DMS53 (cell line): ENCODE results near the gene RBMS1.

Experiments
- DNase-seq: peaks from one replicate; lab custom pipeline; 2025; lab: John Stamatoyannopoulos, UW

RBMS1 gene

DNA sequence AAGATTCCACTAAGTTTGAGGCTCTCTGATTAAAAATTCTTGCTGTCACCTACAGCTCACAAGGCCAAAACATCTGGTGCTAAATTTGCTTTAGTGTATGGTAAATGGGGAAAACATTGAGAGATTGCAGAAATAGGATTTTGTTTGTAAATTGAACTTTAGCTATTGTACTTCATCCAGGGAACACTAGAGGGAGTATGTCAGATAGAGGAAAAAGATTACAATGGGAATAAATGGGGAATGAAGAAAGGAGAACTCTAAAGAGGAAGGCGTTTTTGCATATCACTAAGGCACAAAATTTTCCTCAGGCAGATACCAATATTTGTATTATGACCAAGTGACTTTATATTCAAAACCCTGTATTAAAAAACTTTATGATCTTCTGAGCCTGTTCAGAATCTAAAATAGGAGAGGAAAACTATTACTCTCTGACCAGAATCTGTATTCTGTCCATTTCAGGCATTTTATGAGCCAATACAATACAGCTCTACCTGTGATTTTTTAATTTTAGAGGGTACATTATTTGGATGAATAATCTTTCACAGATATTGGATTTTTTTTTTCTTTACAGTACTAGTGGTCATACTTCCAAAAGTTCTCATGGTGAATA is 241.2 kb downstream of the RBMS1 start:
- peak; percentile 71 for DNase-seq

- no peak for DNase-seq
Measured at GRCh38 chr2:160251569-160251968, 242.0 kb downstream of the RBMS1 start.

DNA sequence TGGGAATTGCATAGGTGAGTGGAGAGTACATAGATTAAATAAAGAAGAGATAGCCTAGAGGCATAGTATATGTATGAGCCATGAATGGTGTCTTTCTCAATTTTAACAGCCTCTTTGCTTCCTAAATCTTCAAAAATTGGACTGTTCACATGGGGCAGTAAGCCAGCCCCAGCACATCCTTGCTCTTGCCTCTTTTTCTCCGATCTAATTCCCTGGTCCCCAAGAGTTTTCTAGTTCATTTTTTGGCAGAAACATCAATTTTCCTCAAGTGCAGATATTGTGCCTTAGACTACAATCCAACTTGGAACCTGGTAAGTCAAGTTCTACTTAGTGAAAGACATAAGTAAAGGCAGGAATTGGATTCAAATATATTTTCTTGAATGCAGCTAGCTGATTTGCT is 243.7 kb downstream of the RBMS1 start:
- DNase-seq: no peak

DNA sequence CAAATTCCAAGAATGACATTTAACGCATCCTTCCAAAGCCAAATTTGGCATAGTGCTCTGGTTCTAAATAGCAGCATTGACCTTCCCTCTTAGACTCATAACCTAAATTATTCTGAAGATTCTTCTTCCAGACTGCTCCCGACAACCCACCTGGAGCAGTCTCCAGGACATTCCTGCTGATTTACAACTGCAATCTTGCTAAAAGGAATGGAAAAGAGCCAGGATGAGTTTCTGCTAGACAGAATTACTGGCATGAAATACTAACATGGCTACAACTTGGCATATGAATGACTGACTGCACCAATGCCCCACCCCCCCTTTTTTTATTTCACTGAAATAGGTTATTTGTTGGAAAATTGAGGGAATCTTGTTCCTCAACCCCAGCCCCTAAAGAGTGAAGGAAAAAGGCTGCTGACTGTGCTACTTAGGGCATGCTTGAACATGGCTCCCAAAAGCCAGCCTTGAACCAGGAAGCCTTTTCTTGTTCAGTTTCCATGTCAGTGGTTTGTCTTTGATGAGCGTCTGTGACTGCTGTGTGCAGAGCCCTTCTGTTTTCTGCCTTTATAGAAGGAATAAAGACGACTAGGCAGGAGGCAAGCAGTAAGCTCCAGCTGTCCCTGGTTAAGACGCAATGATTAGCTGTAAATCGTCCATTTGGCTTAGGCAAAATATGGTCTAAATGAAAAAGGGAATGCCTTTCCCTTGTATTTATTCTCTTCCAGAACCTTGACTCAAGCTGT is 246.1 kb downstream of the RBMS1 start:
- DNase-seq: no peak

DNA sequence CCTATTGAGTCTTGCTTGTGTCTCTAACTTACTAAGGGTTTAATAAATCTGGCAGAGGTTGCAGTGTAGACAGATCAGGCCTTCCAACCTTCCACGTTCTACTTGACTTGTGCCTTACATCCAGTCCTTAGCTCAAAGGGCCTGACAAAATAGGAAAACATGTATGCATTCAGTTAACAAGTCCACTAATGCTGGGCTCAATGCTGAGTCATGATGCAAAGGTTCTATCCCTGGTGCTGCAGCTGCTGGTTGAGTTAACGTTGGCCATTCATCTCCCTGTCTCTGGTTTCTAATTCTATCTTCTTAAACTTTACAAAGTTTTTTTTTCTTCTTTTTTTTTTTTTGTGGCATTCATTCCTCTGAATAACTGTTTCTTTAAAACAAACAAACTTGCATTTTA is 247.3 kb downstream of the RBMS1 start:
- peak; percentile 12 for DNase-seq

GRCh38 chr2:160245614-160246155 is 247.9 kb downstream of the RBMS1 start:
- DNase-seq: no peak

- DNase-seq: peak; percentile 12
Measured at GRCh38 chr2:160242893-160243564, 250.6 kb downstream of the RBMS1 start.

DNA sequence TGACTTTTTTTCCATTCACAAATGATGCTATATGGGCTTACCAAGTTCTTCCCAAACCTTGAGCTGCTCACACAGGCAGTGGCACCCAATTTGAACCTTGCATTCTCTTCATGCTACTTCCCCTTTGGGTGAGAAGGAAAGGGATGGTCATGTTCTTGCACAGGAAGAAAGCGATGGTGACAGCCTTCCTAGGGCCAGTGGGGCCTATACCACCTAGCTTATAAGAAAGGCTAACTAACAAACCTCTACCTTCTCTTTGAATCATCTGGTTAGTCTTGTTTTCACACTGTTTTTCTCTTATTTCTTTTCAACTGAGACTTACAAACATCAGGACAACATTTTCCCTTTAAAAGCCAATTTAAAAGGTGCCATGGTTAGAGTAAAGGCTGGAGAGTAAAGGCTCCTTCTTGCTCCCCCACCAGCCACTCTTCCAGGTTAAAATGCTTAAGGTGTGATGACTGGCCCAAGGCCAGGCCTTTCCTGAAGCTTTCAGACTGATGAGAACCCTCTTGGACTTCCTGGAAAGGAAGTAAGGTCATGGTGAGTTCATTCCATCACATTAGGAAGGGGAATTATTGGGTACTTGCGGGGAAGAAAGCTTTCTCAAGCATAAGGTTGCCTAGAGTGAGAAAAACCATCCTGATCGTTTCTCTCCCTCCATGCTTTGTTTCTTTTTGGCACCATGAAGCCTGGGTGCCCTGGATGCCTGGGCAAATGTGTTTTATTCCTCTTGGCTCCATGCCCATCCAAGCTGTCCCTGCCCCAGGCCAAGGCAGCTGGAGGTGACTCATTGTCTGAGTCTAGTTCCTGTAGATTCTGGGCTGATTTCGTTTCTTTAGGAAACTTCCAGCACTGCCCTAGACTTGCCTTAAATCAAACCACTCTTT is 252.1 kb downstream of the RBMS1 start:
- peak; percentile 89 for DNase-seq

DNA sequence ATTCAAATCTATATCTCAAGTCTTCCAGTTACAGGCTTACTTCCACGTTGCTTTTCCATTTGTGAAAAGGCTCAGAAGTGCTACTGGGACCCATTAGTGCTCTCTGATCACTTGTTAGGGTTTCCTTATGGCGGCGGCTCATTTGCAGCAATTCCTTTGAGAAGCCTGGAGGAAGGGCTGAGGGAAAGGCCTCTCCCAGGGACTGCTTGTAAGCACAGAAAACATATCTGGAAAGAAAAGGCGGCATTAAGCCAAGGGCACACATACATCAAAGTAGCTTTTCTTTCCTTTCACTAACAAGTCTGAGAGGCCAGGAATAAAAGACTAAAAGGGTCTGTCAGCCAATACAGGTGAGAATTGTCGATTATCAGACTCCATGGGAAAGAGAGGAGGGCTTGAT is 254.2 kb downstream of the RBMS1 start:
- no peak for DNase-seq

DNA sequence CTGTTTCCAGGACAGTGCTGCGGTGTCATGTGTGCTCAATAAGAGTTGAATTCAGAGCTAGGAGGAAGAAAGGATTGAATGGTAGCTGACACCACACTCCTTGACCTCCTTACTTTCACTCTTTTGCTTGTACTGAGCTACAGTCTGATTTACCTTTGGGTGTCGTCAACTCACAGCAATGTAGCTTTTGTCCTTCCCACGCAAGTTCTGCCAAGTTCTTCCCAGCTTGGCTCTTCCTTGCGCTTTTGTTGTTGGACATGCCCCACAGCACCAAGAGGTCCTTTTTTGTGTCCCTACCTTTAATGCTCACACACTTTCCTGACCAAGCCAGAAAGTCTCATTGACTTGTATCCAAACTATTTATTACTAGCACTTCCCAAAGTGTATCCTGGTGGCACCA is 255.2 kb downstream of the RBMS1 start:
- no peak for DNase-seq

DNA sequence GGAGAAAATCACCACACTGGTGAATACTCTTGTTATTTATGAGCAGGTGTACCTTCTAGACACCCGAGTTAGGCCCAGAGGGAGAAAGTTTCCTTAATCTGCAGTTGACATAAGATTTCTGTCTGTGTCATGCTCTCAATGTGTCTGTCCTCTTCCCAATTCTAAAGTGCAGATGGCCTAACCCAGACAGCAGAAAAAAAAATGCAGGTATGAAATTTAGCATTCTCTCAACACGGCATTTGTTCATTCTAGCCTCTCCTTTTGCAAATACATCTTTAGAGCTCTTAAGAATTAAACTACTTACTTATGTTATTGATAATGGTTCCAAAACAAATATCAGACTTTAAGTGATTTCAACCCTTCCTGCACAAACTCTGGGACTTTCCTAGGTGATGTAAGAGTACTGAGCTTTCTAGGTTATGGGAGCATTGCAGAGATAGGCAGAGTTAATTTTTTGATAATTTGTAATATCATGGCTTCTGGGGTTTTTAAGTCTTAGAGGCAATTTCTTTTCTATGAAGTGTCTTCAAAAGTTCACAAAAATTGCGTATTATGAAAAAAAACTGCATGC is 260.6 kb downstream of the RBMS1 start:
- peak; percentile 14 for DNase-seq

- DNase-seq: peak; percentile 20
Measured at GRCh38 chr2:160229591-160229990, 264.0 kb downstream of the RBMS1 start.

DNA sequence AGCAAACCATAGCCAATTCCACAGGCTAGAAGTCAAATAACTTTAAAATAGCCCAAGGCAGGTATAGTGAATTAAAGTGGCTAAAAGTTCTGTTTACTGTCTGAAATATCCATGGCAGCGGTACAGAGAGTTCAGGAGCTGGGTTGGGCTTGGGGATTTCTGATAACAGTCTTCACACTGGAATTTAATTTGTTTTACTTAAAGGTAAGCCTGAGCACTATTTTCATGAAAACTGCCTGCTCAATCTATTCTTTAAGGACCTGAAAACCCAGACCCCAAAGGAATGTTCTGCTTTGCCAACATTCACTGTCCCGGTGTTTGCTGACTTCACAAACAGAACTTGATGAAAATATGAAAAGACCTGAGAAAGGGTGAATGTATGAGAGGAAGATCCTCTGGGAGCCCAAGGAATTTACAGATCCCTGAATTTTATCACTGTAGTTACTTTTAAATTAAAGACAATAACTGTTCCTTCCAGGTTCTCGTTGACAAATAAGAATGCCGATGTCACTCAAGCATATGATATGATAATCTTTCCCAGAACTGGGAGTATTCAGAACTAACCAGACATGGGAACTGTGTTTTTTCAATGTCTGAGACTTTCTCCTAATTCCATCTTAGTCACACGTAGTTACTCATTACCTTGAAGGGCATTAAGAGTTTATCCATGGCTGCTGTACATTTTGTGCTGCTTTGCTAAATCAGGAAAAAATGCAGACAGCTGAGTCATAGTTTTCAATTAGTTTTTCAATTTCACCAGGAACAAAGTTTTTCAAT is 265.3 kb downstream of the RBMS1 start:
- DNase-seq: peak; percentile 70

DNA sequence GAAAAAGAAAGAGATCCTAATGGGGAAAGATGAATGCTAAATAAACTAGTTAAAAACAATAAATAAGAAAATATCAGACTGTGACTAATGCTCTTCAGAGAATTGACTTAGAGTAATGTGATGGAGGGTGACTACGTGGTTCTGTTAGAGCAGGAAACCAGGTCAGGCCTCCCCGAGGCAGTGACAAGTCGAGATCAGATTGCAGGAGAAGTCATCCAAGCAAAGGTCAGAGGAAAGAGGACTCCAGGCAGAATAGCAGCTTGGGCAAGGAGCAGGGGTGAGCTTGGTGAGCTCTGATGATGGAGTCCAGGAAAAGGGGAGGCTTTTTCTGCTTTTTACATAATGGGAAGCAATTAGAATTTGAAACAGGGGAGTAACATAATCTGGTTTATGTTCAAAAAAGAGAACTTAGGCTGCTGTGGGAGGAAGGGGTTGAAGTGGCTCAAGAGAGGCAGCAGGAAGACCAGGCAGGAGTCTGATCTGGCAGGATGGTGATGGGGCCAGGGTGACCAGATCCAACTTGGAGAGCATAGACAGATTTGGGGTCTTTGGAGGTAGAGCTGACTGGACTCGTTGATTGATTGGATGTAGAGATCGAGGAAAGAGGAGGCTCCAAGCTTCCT is 266.2 kb downstream of the RBMS1 start:
- DNase-seq: peak; percentile 71

- DNase-seq: no peak
Measured at GRCh38 chr2:160226367-160226766, 267.2 kb downstream of the RBMS1 start.

DNA sequence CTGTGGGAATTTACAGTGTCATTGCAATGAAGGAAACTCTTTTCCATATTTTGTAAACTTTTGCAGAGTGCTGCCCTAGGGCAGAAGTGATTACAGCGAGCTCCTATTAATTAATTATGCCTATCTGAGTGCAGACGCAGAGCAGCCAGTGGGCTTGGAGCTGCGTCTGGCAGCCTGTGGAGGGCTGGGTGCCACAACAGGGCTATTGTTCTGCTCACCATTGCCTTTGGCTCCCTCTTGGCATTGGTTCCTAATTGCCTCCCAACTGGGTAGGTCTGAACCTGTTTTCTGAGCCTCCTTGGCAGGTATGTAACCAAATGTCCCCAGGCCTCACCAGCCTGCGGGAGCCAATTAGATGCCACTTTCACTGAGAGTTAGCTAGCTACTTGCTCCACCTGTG is 267.9 kb downstream of the RBMS1 start:
- no peak for DNase-seq

- DNase-seq: no peak
Measured at GRCh38 chr2:160224507-160224906, 269.1 kb downstream of the RBMS1 start.

DNA sequence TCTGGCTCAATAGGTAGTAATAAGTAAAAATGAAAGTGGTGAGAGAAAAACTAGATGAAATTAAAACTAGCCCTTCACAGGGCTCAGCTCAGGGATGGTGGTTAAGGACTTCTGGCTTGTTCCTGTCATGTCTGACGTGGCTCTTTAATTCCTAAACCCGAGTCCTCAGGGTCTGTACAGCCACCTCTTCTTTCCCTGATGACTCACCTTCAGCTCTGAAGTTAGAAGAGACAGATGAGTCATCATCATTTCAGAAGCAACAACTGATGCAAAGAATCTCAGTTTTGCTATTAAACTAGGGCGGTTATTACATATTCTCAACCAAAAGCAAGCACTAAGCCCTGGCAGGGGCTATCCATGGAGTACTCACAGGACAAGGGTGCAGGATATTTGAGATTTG is 269.5 kb downstream of the RBMS1 start:
- DNase-seq: peak; percentile 96

GRCh38 chr2:160223560-160223959 is 270.0 kb downstream of the RBMS1 start:
- DNase-seq: peak; percentile 48

GRCh38 chr2:160222546-160223283 is 270.9 kb downstream of the RBMS1 start:
- peak; percentile 45 for DNase-seq
